GM12878 (cell line): ENCODE results near the gene U2AF2. TPM values are rescaled to one million over a fixed set of nuclear protein-coding genes. Genes with fewer than 3 reads are reported as not detected.

Experiments used
- ATAC-seq: fragments of 200-7000 bp; cut with Tn5 transposase; 3 replicates; pipeline ENCODE4 v1.9.1; 2020; ENCODE audit warnings: mild to moderate bottlenecking, moderate library complexity
- BruUV-seq: library from RNA; stranded (reverse); fragments of 400-500 nt; replicated peaks from 2 replicates; lab custom pipeline; 2021; lab: Mats Ljungman, UMichigan
- CTCF ChIA-PET: fragments of 300-600 bp; sonication (Branson Sonifier 250); formaldehyde crosslinking; extraction: SDS; loops from one replicate; lab custom pipeline; 2021; ENCODE audit warnings: inconsistent platforms; lab: Yijun Ruan, JAX
- POLR2A ChIA-PET: fragments of 350-600 bp; formaldehyde crosslinking; extraction: SDS; loops from one replicate; lab custom pipeline; 2021; ENCODE audit warnings: inconsistent platforms; lab: Charles Lee
- RAD21 ChIA-PET: fragments of 300-600 bp; sonication (Branson Sonifier 250); formaldehyde crosslinking; loops from one replicate; lab custom pipeline; 2023; ENCODE audit warnings: antibody characterized with exemption; ENCODE audit not compliant: unreplicated experiment; lab: Charles Lee
- SMC1A ChIA-PET: fragments of 300-600 bp; sonication (Branson Sonifier 250); formaldehyde crosslinking; loops from one replicate; lab custom pipeline; 2023; ENCODE audit not compliant: unreplicated experiment, uncharacterized antibody; lab: Charles Lee
- DNase-seq: peaks from one replicate; pipeline ENCODE4 v3.0.0-alpha.2; 2011; ENCODE audit warnings: low read depth, low spot score
- FAIRE-seq: peaks from 3 replicates; lab custom pipeline; 2011; peaks lifted over from hg19 to GRCh38; lab: Jason Lieb, UNC
- H2AFZ ChIP-seq: 2 replicates; pipeline ENCODE4 v1.6.0; 2011; ENCODE audit warnings: low read depth, low read length, control low read depth; ENCODE audit not compliant: control insufficient read depth
- H3K27ac ChIP-seq: 2 replicates; pipeline ENCODE4 v1.5.1; 2011; ENCODE audit warnings: control low read depth; ENCODE audit not compliant: control insufficient read depth, insufficient read depth
- H3K27me3 ChIP-seq, 2 experiments: replicated peaks in 1 of 2; 2 replicates each; pipeline versions ENCODE4 v1.6.0 to v1.6.1; 2011; ENCODE audit warnings: low read length in 1 of 2; ENCODE audit not compliant: control insufficient read depth in 2 of 2, insufficient read depth in 2 of 2
- H3K36me3 ChIP-seq, 2 experiments: 2 replicates each; pipeline ENCODE4 v1.5.1; 2011; ENCODE audit warnings: low read length in 1 of 2; ENCODE audit not compliant: control insufficient read depth in 2 of 2, insufficient read depth in 2 of 2
- H3K4me1 ChIP-seq: 2 replicates; pipeline ENCODE4 v1.6.1; 2011; ENCODE audit warnings: mild to moderate bottlenecking, low read length, moderate library complexity, mixed read lengths; ENCODE audit not compliant: control insufficient read depth, insufficient read depth
- H3K4me2 ChIP-seq: 2 replicates; pipeline ENCODE4 v1.6.0; 2011; ENCODE audit warnings: control low read depth; ENCODE audit not compliant: control insufficient read depth, insufficient read depth
- H3K4me3 ChIP-seq: fragments of 200-600 bp; sonication (generic); 2 replicates; pipeline ENCODE4 v1.5.1; 2016
- H3K79me2 ChIP-seq: 2 replicates; pipeline ENCODE4 v1.6.0; 2011; ENCODE audit warnings: low read length; ENCODE audit not compliant: control insufficient read depth, insufficient read depth
- H3K9ac ChIP-seq: 2 replicates; pipeline ENCODE4 v1.8.0; 2011; ENCODE audit warnings: low read length, control low read depth, mixed read lengths; ENCODE audit not compliant: control insufficient read depth, insufficient read depth
- H3K9me3 ChIP-seq: replicated peaks from 3 replicates; pipeline ENCODE4 v1.5.1; 2011; ENCODE audit warnings: mild to moderate bottlenecking, low read length; ENCODE audit not compliant: control insufficient read depth, insufficient read depth
- H4K20me1 ChIP-seq: 2 replicates; pipeline ENCODE4 v1.6.0; 2011; ENCODE audit not compliant: control insufficient read depth, insufficient read depth
- E4F1 ChIP-seq: fragments of 450-650 bp; IDR thresholded peaks from 2 replicates; pipeline ENCODE4 v1.6.1; 2018; ENCODE audit warnings: borderline replicate concordance, mild to moderate bottlenecking; ENCODE audit not compliant: partially characterized antibody
- NKRF ChIP-seq: fragments of 450-650 bp; conservative IDR thresholded peaks from 2 replicates; pipeline ENCODE4 v1.6.1; 2017; ENCODE audit warnings: mild to moderate bottlenecking, moderate library complexity
- WGBS: methylation state at CpG from one replicate; pipeline ENCODE4 v1.1.6; 2016; ENCODE audit warnings: low lambda C conversion rate; ENCODE audit not compliant: insufficient replicate concordance, insufficient coverage; ENCODE audit errors: missing lambda C conversion rate; 5-methylcytosine and 5-hydroxymethylcytosine counted together
- in situ Hi-C: fragments of 300-500 bp; cut with MboI; formaldehyde crosslinking; loops from 9 replicates; pipeline ENCODE4 v1.14.3; 2018; ENCODE audit warnings: mixed read lengths
- intact Hi-C: fragments of 100-400 bp; cut with micrococcal nuclease; formaldehyde crosslinking; loops from one replicate; pipeline ENCODE4 v1.14.2; 2022; ENCODE audit not compliant: unreplicated experiment
- polyA plus RNA-seq, 11 experiments: library from polyadenylated mRNA; depleted of rRNA in 4 of 11; unstranded in 6 of 11; stranded (reverse) in 5 of 11; fragments of >200 nt; fragmentation: Nextera tagmentation in 4 of 11; fragmentation: Illumina TruSeq in 1 of 11; extraction: Ambion mirVana in 4 of 11; extraction: Trizol in 1 of 11; gene quantifications; 1 replicate in 1 of 11; 2 replicates in 10 of 11; pipeline versions ENCODE4 v1.2.1 to v1.2.3, GENCODE V29; 2011 to 2016; ENCODE audit warnings: inconsistent platforms in 2 of 11, missing spikeins in 2 of 11, low read depth in 1 of 11
- total RNA-seq, 4 experiments: library from RNA; depleted of rRNA in 3 of 4; stranded (reverse); fragments of >200 nt in 3 of 4; fragmentation: Illumina TruSeq in 1 of 4; extraction: Trizol in 1 of 4; gene quantifications; 2 replicates each; pipeline versions ENCODE4 v1.2.1 to v1.2.3, GENCODE V29; 2013 to 2021

The U2AF2 gene
- total and polyA plus RNA-seq, 10 of the 15 experiments (the other 5 are each of a cell fraction or from before 2014, with no cell fraction given) = 3.0 to 338 (median 130) TPM

- Histone ChIP-seq H3K36me3 (peaks cover 3 to 12% of the 10 kb centered on the region in 2 experiments; a peak in 3 of 4 replicates), H4K20me1 (no peaks in the 10 kb centered on the region)
- no peak for TF ChIP-seq E4F1
- TF ChIP-seq NKRF = no peak
- TF ChIP-seq, all 136 proteins: peak for 0
- FAIRE-seq (no peak), DNase-seq (no peak), ATAC-seq (no peak)
- ChIA-PET CTCF (interaction anchor here (2.2 to 2.8 kb wide), 2 partner anchors 13 kb away, joined by 7 to 12 read pairs; partner anchors contain the start of gene ZNF865), RAD21 (no interaction called here), POLR2A (no interaction called here), SMC1A (interaction anchor here (1.4 kb wide), 1 partner anchor 13 kb away, joined by 3 read pairs; no protein-coding TSS in a partner anchor)
- TSS peak; percentile 37 for BruUV-seq
- no peak overlapping the region for H3K4me2 ChIP-seq
- no peak overlapping the region for H3K4me3 ChIP-seq
- H3K9ac ChIP-seq = no peak overlapping the region
- WGBS = 79% methylated on average over 3 of the region's 3 CpGs
- intact Hi-C loops (no loop called here), in situ Hi-C loops (no loop called here)
- no peaks in the 10 kb centered on the region; the same call in 1 of the 3 replicates for H3K9me3 ChIP-seq
- H3K27ac ChIP-seq = no peak overlapping the region
- no peaks in the 10 kb centered on the region for H3K4me1 ChIP-seq
- no peaks in the 10 kb centered on the region for H3K27me3 ChIP-seq
- no peak overlapping the region for H2AFZ ChIP-seq
- H3K79me2 ChIP-seq = no peaks in the 10 kb centered on the region
Observed at GRCh38 chr19:55619286-55619685, 35.5 kb upstream of the U2AF2 start.
